WTC11 (cell line): Measurements from ENCODE around the gene ADGRV1. TPM values are rescaled to one million over a fixed set of nuclear protein-coding genes. Genes with fewer than 3 reads are reported as not detected.

Source experiments
- ATAC-seq: fragments of 200-7000 bp; cut with Tn5 transposase; 2 replicates; pipeline ENCODE4 v1.10.0; 2021; ENCODE audit warnings: mild to moderate bottlenecking, moderate library complexity
- CTCF ChIA-PET: fragments of 300-600 bp; sonication (Branson Sonifier 250); formaldehyde crosslinking; loops from one replicate; lab custom pipeline; 2021; ENCODE audit warnings: antibody characterized with exemption; lab: Charles Lee
- POLR2A ChIA-PET: fragments of 350-600 bp; sonication (Branson Sonifier 250); formaldehyde crosslinking; loops from one replicate; lab custom pipeline; 2021; ENCODE audit warnings: antibody characterized with exemption; lab: Charles Lee
- DNase-seq: peaks from one replicate; pipeline ENCODE4 v3.0.0; 2021; ENCODE audit warnings: low spot score
- H3K27ac Mint-ChIP-seq: 2 replicates; pipeline ENCODE4 v1.8.0; 2021; ENCODE audit warnings: mixed read lengths
- H3K27me3 Mint-ChIP-seq: 2 replicates; pipeline ENCODE4 v1.8.0; 2021; ENCODE audit warnings: low read depth, mild to moderate bottlenecking, moderate library complexity, mixed read lengths
- H3K36me3 Mint-ChIP-seq: 2 replicates; pipeline ENCODE4 v1.8.0; 2021; ENCODE audit warnings: mixed read lengths
- H3K4me1 Mint-ChIP-seq: 2 replicates; pipeline ENCODE4 v1.8.0; 2022; ENCODE audit warnings: mixed read lengths
- H3K4me3 Mint-ChIP-seq: 2 replicates; pipeline ENCODE4 v1.8.0; 2021; ENCODE audit warnings: mild to moderate bottlenecking, moderate library complexity, mixed read lengths
- H3K9me3 Mint-ChIP-seq: 2 replicates; pipeline ENCODE4 v1.8.0; 2021; ENCODE audit warnings: mixed read lengths
- CDX4 ChIP-seq: fragments of 250-450 bp; sonication (Bioruptor Pico); IDR thresholded peaks from 2 replicates; pipeline ENCODE4 v1.9.0; 2021; ENCODE audit warnings: moderate library complexity, mild to moderate bottlenecking, inconsistent platforms, borderline replicate concordance
- ERG ChIP-seq: fragments of 250-450 bp; sonication (Bioruptor Pico); IDR thresholded peaks from 2 replicates; pipeline ENCODE4 v1.8.0; 2021; ENCODE audit warnings: mild to moderate bottlenecking
- ESRRA ChIP-seq: sonication (generic); formaldehyde crosslinking; IDR thresholded peaks from 2 replicates; pipeline ENCODE4 v1.8.1; 2022; ENCODE audit warnings: mild to moderate bottlenecking, missing genetic modification reagents, borderline replicate concordance
- ETV6 ChIP-seq: sonication (generic); formaldehyde crosslinking; IDR thresholded peaks from 2 replicates; pipeline ENCODE4 v1.8.1; 2022; ENCODE audit warnings: mild to moderate bottlenecking, missing genetic modification reagents
- IRF2 ChIP-seq: sonication (generic); formaldehyde crosslinking; IDR thresholded peaks from 2 replicates; pipeline ENCODE4 v1.8.0; 2022; ENCODE audit warnings: low read depth, missing genetic modification reagents, borderline replicate concordance
- NFE2L1 ChIP-seq: sonication (generic); formaldehyde crosslinking; IDR thresholded peaks from 2 replicates; pipeline ENCODE4 v1.8.1; 2023; ENCODE audit warnings: missing genetic modification reagents
- NFYB ChIP-seq: sonication (generic); formaldehyde crosslinking; conservative IDR thresholded peaks from 2 replicates; pipeline ENCODE4 v1.8.0; 2022; ENCODE audit warnings: low read depth, missing genetic modification reagents
- SP1 ChIP-seq: sonication (generic); formaldehyde crosslinking; conservative IDR thresholded peaks from 2 replicates; pipeline ENCODE4 v1.8.1; 2022; ENCODE audit warnings: missing genetic modification reagents
- STAT6 ChIP-seq: sonication (generic); formaldehyde crosslinking; conservative IDR thresholded peaks from 2 replicates; pipeline ENCODE4 v1.8.1; 2023; ENCODE audit warnings: mild to moderate bottlenecking, low read depth, missing genetic modification reagents, moderate library complexity
- TEAD1 ChIP-seq: sonication (generic); formaldehyde crosslinking; IDR thresholded peaks from 2 replicates; pipeline ENCODE4 v1.8.0; 2022; ENCODE audit warnings: mild to moderate bottlenecking, missing genetic modification reagents
- TP53 ChIP-seq: sonication (generic); formaldehyde crosslinking; IDR thresholded peaks from 2 replicates; pipeline ENCODE4 v1.8.1; 2023; ENCODE audit warnings: mild to moderate bottlenecking, missing genetic modification reagents
- ZNF396 ChIP-seq: fragments of 250-450 bp; sonication (Bioruptor Pico); IDR thresholded peaks from 2 replicates; pipeline ENCODE4 v1.8.0; 2021; ENCODE audit warnings: mild to moderate bottlenecking, moderate library complexity, borderline replicate concordance
- ZSCAN18 ChIP-seq: fragments of 250-450 bp; sonication (Bioruptor Pico); IDR thresholded peaks from 2 replicates; pipeline ENCODE4 v2.1.2; 2022; ENCODE audit warnings: mild to moderate bottlenecking, moderate library complexity
- total RNA-seq: library from RNA; stranded (reverse); gene quantifications from 3 replicates; pipeline ENCODE4 v1.2.3, GENCODE V29; 2021
- TF ChIP-seq, protein P1 (sequence below): sonication (generic); formaldehyde crosslinking; conservative IDR thresholded peaks from 2 replicates; pipeline ENCODE4 v1.8.1; 2022; ENCODE audit warnings: mild to moderate bottlenecking, missing genetic modification reagents
- TF ChIP-seq, protein P2 (sequence below): sonication (generic); formaldehyde crosslinking; IDR thresholded peaks from 2 replicates; pipeline ENCODE4 v1.8.0; 2022; ENCODE audit warnings: missing genetic modification reagents
- TF ChIP-seq, protein P3 (sequence below): sonication (generic); formaldehyde crosslinking; IDR thresholded peaks from 2 replicates; pipeline ENCODE4 v1.8.1; 2022; ENCODE audit warnings: mild to moderate bottlenecking, moderate library complexity, missing genetic modification reagents
- TF ChIP-seq, protein P4 (sequence below): sonication (generic); formaldehyde crosslinking; IDR thresholded peaks from 2 replicates; pipeline ENCODE4 v1.8.1; 2023; ENCODE audit warnings: mild to moderate bottlenecking, missing genetic modification reagents, moderate library complexity
- TF ChIP-seq, protein P5 (sequence below): sonication (generic); formaldehyde crosslinking; IDR thresholded peaks from 2 replicates; pipeline ENCODE4 v1.8.0; 2023; ENCODE audit warnings: missing genetic modification reagents, mild to moderate bottlenecking, borderline replicate concordance

ADGRV1 gene
- total RNA-seq, 1 experiment from 2014 or later: 74.5 TPM

- TF ChIP-seq NFYB (CRISPR knock-in tag) (no peak), IRF2 (CRISPR knock-in tag) (no peak), TP53 (CRISPR knock-in tag) (no peak), ESRRA (CRISPR knock-in tag) (no peak)
- TF ChIP-seq, protein P1, sequence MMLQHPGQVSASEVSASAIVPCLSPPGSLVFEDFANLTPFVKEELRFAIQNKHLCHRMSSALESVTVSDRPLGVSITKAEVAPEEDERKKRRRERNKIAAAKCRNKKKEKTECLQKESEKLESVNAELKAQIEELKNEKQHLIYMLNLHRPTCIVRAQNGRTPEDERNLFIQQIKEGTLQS (CRISPR knock-in tag): no peak
Measured at GRCh38 chr5:90650767-90651166, 92.2 kb downstream of the ADGRV1 start (continued).

GRCh38 chr5:90654215-90654614 is 95.6 kb downstream of the ADGRV1 start:
- Mint-ChIP-seq H3K27me3 (no peaks in the 10 kb centered on the region), H3K4me3 (no peak overlapping the region), H3K36me3 (peaks cover 23% of the 10 kb centered on the region), H3K4me1 (peaks cover 2% of the 10 kb centered on the region), H3K27ac (no peak overlapping the region; the same call in 1 of the 2 replicates), H3K9me3 (no peaks in the 10 kb centered on the region)
- POLR2A ChIA-PET: no interaction called here
- CTCF ChIA-PET: interaction anchor here (1.4 kb wide), 1 partner anchor 35 kb away, joined by 3 read pairs; no protein-coding TSS in a partner anchor
- ATAC-seq (no peak), DNase-seq (no peak)
- TF ChIP-seq ERG (CRISPR knock-in tag) (no peak), ZSCAN18 (CRISPR knock-in tag) (no peak), NFE2L1 (no peak), CDX4 (CRISPR knock-in tag) (no peak), SP1 (CRISPR knock-in tag) (no peak), NFYB (CRISPR knock-in tag) (no peak), ZNF396 (no peak), STAT6 (no peak), ETV6 (CRISPR knock-in tag) (no peak), TEAD1 (CRISPR knock-in tag) (no peak)
- TF ChIP-seq, protein P2, sequence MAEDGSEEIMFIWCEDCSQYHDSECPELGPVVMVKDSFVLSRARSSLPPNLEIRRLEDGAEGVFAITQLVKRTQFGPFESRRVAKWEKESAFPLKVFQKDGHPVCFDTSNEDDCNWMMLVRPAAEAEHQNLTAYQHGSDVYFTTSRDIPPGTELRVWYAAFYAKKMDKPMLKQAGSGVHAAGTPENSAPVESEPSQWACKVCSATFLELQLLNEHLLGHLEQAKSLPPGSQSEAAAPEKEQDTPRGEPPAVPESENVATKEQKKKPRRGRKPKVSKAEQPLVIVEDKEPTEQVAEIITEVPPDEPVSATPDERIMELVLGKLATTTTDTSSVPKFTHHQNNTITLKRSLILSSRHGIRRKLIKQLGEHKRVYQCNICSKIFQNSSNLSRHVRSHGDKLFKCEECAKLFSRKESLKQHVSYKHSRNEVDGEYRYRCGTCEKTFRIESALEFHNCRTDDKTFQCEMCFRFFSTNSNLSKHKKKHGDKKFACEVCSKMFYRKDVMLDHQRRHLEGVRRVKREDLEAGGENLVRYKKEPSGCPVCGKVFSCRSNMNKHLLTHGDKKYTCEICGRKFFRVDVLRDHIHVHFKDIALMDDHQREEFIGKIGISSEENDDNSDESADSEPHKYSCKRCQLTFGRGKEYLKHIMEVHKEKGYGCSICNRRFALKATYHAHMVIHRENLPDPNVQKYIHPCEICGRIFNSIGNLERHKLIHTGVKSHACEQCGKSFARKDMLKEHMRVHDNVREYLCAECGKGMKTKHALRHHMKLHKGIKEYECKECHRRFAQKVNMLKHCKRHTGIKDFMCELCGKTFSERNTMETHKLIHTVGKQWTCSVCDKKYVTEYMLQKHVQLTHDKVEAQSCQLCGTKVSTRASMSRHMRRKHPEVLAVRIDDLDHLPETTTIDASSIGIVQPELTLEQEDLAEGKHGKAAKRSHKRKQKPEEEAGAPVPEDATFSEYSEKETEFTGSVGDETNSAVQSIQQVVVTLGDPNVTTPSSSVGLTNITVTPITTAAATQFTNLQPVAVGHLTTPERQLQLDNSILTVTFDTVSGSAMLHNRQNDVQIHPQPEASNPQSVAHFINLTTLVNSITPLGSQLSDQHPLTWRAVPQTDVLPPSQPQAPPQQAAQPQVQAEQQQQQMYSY (CRISPR knock-in tag): no peak
- TF ChIP-seq, protein P3, sequence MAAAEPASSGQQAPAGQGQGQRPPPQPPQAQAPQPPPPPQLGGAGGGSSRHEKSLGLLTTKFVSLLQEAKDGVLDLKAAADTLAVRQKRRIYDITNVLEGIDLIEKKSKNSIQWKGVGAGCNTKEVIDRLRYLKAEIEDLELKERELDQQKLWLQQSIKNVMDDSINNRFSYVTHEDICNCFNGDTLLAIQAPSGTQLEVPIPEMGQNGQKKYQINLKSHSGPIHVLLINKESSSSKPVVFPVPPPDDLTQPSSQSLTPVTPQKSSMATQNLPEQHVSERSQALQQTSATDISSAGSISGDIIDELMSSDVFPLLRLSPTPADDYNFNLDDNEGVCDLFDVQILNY (CRISPR knock-in tag): no peak
- TF ChIP-seq, protein P4, sequence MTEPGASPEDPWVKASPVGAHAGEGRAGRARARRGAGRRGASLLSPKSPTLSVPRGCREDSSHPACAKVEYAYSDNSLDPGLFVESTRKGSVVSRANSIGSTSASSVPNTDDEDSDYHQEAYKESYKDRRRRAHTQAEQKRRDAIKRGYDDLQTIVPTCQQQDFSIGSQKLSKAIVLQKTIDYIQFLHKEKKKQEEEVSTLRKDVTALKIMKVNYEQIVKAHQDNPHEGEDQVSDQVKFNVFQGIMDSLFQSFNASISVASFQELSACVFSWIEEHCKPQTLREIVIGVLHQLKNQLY (CRISPR knock-in tag): no peak
- TF ChIP-seq, protein P5, sequence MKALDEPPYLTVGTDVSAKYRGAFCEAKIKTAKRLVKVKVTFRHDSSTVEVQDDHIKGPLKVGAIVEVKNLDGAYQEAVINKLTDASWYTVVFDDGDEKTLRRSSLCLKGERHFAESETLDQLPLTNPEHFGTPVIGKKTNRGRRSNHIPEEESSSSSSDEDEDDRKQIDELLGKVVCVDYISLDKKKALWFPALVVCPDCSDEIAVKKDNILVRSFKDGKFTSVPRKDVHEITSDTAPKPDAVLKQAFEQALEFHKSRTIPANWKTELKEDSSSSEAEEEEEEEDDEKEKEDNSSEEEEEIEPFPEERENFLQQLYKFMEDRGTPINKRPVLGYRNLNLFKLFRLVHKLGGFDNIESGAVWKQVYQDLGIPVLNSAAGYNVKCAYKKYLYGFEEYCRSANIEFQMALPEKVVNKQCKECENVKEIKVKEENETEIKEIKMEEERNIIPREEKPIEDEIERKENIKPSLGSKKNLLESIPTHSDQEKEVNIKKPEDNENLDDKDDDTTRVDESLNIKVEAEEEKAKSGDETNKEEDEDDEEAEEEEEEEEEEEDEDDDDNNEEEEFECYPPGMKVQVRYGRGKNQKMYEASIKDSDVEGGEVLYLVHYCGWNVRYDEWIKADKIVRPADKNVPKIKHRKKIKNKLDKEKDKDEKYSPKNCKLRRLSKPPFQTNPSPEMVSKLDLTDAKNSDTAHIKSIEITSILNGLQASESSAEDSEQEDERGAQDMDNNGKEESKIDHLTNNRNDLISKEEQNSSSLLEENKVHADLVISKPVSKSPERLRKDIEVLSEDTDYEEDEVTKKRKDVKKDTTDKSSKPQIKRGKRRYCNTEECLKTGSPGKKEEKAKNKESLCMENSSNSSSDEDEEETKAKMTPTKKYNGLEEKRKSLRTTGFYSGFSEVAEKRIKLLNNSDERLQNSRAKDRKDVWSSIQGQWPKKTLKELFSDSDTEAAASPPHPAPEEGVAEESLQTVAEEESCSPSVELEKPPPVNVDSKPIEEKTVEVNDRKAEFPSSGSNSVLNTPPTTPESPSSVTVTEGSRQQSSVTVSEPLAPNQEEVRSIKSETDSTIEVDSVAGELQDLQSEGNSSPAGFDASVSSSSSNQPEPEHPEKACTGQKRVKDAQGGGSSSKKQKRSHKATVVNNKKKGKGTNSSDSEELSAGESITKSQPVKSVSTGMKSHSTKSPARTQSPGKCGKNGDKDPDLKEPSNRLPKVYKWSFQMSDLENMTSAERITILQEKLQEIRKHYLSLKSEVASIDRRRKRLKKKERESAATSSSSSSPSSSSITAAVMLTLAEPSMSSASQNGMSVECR (CRISPR knock-in tag): no peak
